ENCODE data around the gene TMEM170B. TPM values are rescaled to one million over a fixed set of nuclear protein-coding genes. Genes with fewer than 3 reads are reported as not detected.

The TMEM170B gene
- total RNA-seq, 1 donor from 2014 or later = 0.53 TPM

DNA sequence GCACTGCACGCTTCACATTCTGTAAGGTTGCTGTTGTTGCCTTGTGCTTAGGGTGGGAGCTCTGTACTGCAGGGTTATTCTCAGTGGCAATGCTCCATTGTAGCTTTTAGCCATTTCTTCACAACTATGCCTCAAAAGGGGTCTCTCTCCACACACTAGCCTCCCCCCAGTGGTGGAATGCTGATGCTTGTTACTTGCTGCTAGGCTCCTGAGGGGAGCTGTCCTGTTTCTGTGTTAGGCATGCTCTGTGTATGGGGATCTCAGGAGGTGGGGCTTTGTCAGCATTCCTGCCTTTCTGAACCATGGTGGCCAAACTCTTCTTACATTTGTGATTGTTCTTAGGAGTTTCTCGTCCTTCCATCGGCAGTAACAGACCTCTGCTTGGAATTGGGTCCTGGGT lies 18.8 kb downstream of the TMEM170B start:
- no peaks in the 10 kb centered on the region for H3K27me3 ChIP-seq
- TF ChIP-seq, protein P1, sequence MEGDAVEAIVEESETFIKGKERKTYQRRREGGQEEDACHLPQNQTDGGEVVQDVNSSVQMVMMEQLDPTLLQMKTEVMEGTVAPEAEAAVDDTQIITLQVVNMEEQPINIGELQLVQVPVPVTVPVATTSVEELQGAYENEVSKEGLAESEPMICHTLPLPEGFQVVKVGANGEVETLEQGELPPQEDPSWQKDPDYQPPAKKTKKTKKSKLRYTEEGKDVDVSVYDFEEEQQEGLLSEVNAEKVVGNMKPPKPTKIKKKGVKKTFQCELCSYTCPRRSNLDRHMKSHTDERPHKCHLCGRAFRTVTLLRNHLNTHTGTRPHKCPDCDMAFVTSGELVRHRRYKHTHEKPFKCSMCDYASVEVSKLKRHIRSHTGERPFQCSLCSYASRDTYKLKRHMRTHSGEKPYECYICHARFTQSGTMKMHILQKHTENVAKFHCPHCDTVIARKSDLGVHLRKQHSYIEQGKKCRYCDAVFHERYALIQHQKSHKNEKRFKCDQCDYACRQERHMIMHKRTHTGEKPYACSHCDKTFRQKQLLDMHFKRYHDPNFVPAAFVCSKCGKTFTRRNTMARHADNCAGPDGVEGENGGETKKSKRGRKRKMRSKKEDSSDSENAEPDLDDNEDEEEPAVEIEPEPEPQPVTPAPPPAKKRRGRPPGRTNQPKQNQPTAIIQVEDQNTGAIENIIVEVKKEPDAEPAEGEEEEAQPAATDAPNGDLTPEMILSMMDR (IDR thresholded peaks at IDR 0.05) = no peak
- no peaks in the 10 kb centered on the region for H3K36me3 ChIP-seq
- H3K9me3 ChIP-seq = peaks cover 0 to 3% of the 10 kb centered on the region in 2 donors
- no peak overlapping the region for H3K4me3 ChIP-seq
- intact Hi-C loops (cut with DNase I) = no loop called here
- H3K27ac ChIP-seq = no peak overlapping the region
- no peak for DNase-seq (ENCODE audit: low spot score in 2 of 2)
- no peaks in the 10 kb centered on the region for H3K4me1 ChIP-seq

DNA sequence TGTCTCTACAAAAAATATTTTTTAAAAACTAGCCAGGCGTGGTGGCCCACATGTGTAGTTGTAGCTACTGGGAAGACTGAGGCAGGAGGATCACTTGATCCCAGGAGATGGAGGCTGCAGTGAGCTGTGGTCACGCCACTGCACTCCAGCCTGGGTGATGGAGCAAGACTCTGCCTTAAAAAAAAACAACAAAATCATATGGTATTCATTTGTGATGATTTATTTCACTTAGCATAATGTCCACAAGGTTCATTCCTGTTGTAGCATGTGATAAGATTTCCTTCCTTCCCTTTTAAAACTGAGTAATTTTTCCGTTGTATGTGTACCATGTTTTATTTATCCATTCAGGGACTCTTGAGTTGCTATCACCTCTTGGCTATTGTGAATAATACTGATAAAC lies 26.2 kb downstream of the TMEM170B start:
- no peak overlapping the region for H3K4me3 ChIP-seq
- TF ChIP-seq, protein P1 (IDR thresholded peaks at IDR 0.05) = no peak
- peaks cover 3 to 16% of the 10 kb centered on the region in 2 donors for H3K36me3 ChIP-seq
- no peaks in the 10 kb centered on the region for H3K27me3 ChIP-seq
- no peak overlapping the region for H3K27ac ChIP-seq
- intact Hi-C loops (cut with DNase I) = no loop called here
- no peak for DNase-seq (ENCODE audit: low spot score in 2 of 2)
- H3K9me3 ChIP-seq = no peaks in the 10 kb centered on the region
- no peaks in the 10 kb centered on the region for H3K4me1 ChIP-seq

DNA sequence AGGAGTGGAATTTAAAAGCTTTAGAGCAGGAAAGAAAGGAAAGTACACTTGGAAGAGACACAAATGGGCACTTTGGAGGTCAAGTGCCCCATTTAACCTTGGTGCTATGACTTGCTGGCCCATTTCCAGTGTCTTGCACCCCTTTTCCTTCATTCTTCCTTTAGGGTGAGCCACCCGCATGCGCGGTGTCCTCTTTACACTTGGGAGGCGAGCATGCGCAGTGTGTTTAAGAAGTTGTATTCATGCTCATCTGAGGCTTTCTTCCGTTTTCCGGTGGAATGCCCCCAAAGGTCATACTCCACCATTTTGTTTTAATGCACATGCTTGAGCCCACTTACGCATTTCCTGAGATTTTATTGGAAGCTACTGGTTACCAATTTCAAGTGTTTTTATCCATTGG lies 29.1 kb downstream of the TMEM170B start:
- intact Hi-C loops (cut with DNase I) = no loop called here
- no peak overlapping the region for H3K27ac ChIP-seq

DNA sequence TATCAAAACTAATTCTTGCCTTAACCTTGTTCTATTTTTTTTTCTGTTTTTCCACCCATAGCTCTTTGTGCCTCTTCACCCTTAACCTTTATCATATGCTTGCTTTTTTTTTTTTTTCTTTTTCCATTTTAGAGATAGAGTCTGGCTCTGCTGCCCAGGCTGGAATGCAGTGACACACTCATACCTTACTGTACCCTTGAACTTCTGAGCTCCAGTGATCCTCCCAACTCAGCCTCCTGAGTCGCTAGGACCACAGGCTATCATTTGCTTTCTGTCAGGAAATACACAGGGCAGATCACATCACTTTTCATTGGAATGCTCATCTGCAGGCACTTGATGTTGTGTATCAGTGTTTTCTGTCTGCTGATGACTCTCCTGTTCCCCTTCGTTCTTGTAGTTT lies 33.5 kb downstream of the TMEM170B start:
- no peak for DNase-seq (ENCODE audit: low spot score in 2 of 2)
- peaks cover 3 to 14% of the 10 kb centered on the region in 2 donors for H3K36me3 ChIP-seq
- no peak overlapping the region for H3K4me3 ChIP-seq
- TF ChIP-seq, protein P1 (IDR thresholded peaks at IDR 0.05) = no peak
- H3K9me3 ChIP-seq = no peaks in the 10 kb centered on the region
- intact Hi-C loops (cut with DNase I) = no loop called here
- no peaks in the 10 kb centered on the region for H3K4me1 ChIP-seq
- no peaks in the 10 kb centered on the region for H3K27me3 ChIP-seq
- no peak overlapping the region for H3K27ac ChIP-seq

More for the DNA sequence above, 29.1 kb downstream of the TMEM170B start:
- no peaks in the 10 kb centered on the region for H3K9me3 ChIP-seq
- no peaks in the 10 kb centered on the region for H3K27me3 ChIP-seq
- no peak overlapping the region for H3K4me3 ChIP-seq
- no peak for DNase-seq (ENCODE audit: low spot score in 2 of 2)
- TF ChIP-seq, protein P1 (IDR thresholded peaks at IDR 0.05) = no peak
- H3K4me1 ChIP-seq = no peaks in the 10 kb centered on the region
- H3K36me3 ChIP-seq = peaks cover 3 to 16% of the 10 kb centered on the region in 2 donors

DNA sequence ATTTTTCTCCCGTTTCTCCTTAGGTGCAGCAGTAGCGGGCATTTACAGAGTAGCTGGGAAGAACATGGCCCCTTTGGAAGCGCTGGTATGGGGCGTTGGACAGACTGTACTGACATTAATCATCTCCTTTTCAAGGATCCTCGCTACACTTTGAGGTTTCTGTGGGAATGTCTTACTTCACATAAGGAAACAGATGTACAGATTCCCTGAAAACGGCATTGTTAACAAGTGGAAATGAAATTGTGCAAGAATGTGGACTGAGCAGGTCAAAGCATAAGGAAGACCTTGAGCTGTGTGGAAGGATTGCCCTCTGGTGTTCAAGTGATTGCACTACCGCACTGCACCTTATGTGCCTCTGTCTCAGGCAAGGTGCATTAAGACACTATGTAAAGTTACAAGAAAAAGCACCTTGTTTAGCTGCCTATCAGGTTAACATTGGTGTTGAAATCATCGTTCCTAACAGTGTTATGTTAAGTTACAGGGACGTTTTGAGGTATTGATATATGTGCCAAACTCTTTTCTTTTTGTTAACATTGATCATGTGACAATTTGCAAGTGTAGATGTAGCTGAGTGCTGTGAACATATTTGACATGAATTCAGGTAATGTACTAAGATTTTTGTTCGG lies 38.0 kb downstream of the TMEM170B start:
- no peaks in the 10 kb centered on the region for H3K9me3 ChIP-seq
- H3K27me3 ChIP-seq = no peaks in the 10 kb centered on the region
- H3K27ac ChIP-seq = no peak overlapping the region
- peak in 1 of 2 donors; percentile 74 for DNase-seq (ENCODE audit: low spot score in 2 of 2)
- H3K36me3 ChIP-seq = no peaks in the 10 kb centered on the region
- TF ChIP-seq, protein P1 (IDR thresholded peaks at IDR 0.05) = peak; percentile 81 to 95 (median 89)
- intact Hi-C loops (cut with DNase I) = loop anchor here (1.0 to 5.0 kb wide), 2 partner anchors 431 to 623 kb away; no protein-coding TSS in a partner anchor
- H3K4me3 ChIP-seq = peak overlapping the region in 1 of 2 donors; percentile 23
- no peaks in the 10 kb centered on the region for H3K4me1 ChIP-seq
